SK-N-MC (cell line): Measurements from ENCODE around the gene LRRC4B.

Experiments
- DNase-seq: peaks from one replicate; pipeline ENCODE4 v3.0.0-alpha.2; 2011; ENCODE audit warnings: low read depth, low spot score
- H3K27ac ChIP-seq: fragments of 200-600 bp; sonication (generic); 2 replicates; pipeline ENCODE4 v1.5.1; 2016; ENCODE audit warnings: mixed run types
- H3K36me3 ChIP-seq: fragments of 200-600 bp; sonication (generic); 2 replicates; pipeline ENCODE4 v1.6.1; 2017; ENCODE audit warnings: antibody characterized with exemption, low read length, mixed read lengths; ENCODE audit not compliant: insufficient read depth
- H3K4me3 ChIP-seq: fragments of 200-600 bp; sonication (generic); 2 replicates; pipeline ENCODE4 v1.5.1; 2016
- H3K9ac ChIP-seq: fragments of 200-600 bp; sonication (generic); 2 replicates; pipeline ENCODE4 v1.8.0; 2017; ENCODE audit warnings: mixed run types, mixed read lengths; ENCODE audit not compliant: insufficient read length
- H3K9me3 ChIP-seq: fragments of 200-600 bp; sonication (generic); 2 replicates; pipeline ENCODE4 v1.6.1; 2017; ENCODE audit warnings: low read depth, mild to moderate bottlenecking, antibody characterized with exemption, low read length, moderate library complexity, mixed read lengths
- EZH2 ChIP-seq: fragments of 200-600 bp; sonication (generic); IDR thresholded peaks from one replicate; pipeline ENCODE4 v1.6.1; 2017; ENCODE audit warnings: antibody characterized with exemption
- FOXP2 ChIP-seq: optimal IDR thresholded peaks from 2 replicates; pipeline ENCODE3; 2011; ENCODE audit warnings: mild to moderate bottlenecking, moderate library complexity; ENCODE audit not compliant: insufficient read depth; ENCODE audit errors: extremely low read length, control extremely low read depth
- POLR2AphosphoS5 ChIP-seq: IDR thresholded peaks from 2 replicates; pipeline ENCODE4 v1.6.1; 2012; ENCODE audit warnings: mild to moderate bottlenecking, low read depth, low read length, borderline replicate concordance

LRRC4B gene

GRCh38 chr19:50516456-50516855 lies 51.8 kb downstream of the LRRC4B start:
- H3K9me3 ChIP-seq, result no peaks in the 10 kb centered on the region
- no peak overlapping the region for H3K27ac ChIP-seq
- H3K4me3 ChIP-seq, result no peak overlapping the region
- no peak overlapping the region for H3K9ac ChIP-seq
- TF ChIP-seq EZH2 (no peak), FOXP2 (no peak), POLR2AphosphoS5 (no peak)
- no peak for DNase-seq
- peaks cover 16% of the 10 kb centered on the region; the same call in 1 of the 2 replicates for H3K36me3 ChIP-seq

GRCh38 chr19:50515168-50515561 lies 53.1 kb downstream of the LRRC4B start:
- Histone ChIP-seq H3K9me3 (no peaks in the 10 kb centered on the region), H3K36me3 (peaks cover 16% of the 10 kb centered on the region; the same call in 1 of the 2 replicates), H3K9ac (no peak overlapping the region), H3K27ac (no peak overlapping the region), H3K4me3 (no peak overlapping the region)
- no peak for DNase-seq
- TF ChIP-seq EZH2 (no peak), FOXP2 (no peak)

- Histone ChIP-seq H3K36me3 (peaks cover 16% of the 10 kb centered on the region; the same call in 1 of the 2 replicates), H3K9me3 (no peaks in the 10 kb centered on the region), H3K27ac (no peak overlapping the region), H3K4me3 (no peak overlapping the region), H3K9ac (no peak overlapping the region)
- no peak for DNase-seq
- TF ChIP-seq EZH2, result no peak
- no peak for TF ChIP-seq FOXP2
- TF ChIP-seq POLR2AphosphoS5, result no peak
Observed at GRCh38 chr19:50514346-50515167, 53.7 kb downstream of the LRRC4B start.

- Histone ChIP-seq H3K4me3 (no peak within 1 kb of the TSS), H3K9me3 (no peaks in the 10 kb centered on the region), H3K36me3 (peaks cover 13% of the 10 kb centered on the region; the same call in 1 of the 2 replicates), H3K9ac (no peak within 1 kb of the TSS), H3K27ac (no peak within 1 kb of the TSS)
- TF ChIP-seq EZH2, result no peak
- no peak for TF ChIP-seq FOXP2
- TF ChIP-seq POLR2AphosphoS5, result no peak
- DNase-seq, result no peak
Observed at GRCh38 chr19:50513746-50514345, 54.4 kb downstream of the LRRC4B start, which contains the start of gene ASPDH. Gene ASPDH (minus strand): TSS chr19:50513913. CDS start chr19:50513823, 90 bp downstream.

GRCh38 chr19:50512999-50513745 lies 55.1 kb downstream of the LRRC4B start:
- H3K36me3 ChIP-seq, result peaks cover 6% of the 10 kb centered on the region; the same call in 1 of the 2 replicates
- H3K9ac ChIP-seq, result no peak overlapping the region
- no peak overlapping the region for H3K27ac ChIP-seq
- no peak overlapping the region for H3K4me3 ChIP-seq
- TF ChIP-seq EZH2 (no peak), POLR2AphosphoS5 (no peak), FOXP2 (no peak)
- no peaks in the 10 kb centered on the region for H3K9me3 ChIP-seq
- DNase-seq, result no peak

- no peak for DNase-seq
- peak overlapping the region; percentile 71 for H3K27ac ChIP-seq
- peak overlapping the region; percentile 76 for H3K9ac ChIP-seq
- no peaks in the 10 kb centered on the region for H3K9me3 ChIP-seq
- H3K36me3 ChIP-seq, result no peaks in the 10 kb centered on the region
- TF ChIP-seq EZH2 (no peak), POLR2AphosphoS5 (no peak), FOXP2 (no peak)
- peak overlapping the region; percentile 85; the same call in 1 of the 2 replicates for H3K4me3 ChIP-seq
Observed at GRCh38 chr19:50512112-50512998, 55.9 kb downstream of the LRRC4B start.

GRCh38 chr19:50511069-50511822 lies 57.0 kb downstream of the LRRC4B start, which contains the start of gene JOSD2:
Gene JOSD2 (minus strand): TSS chr19:50511191. CDS start chr19:50510431, 760 bp downstream.
- Histone ChIP-seq H3K27ac (peak within 1 kb of the TSS; percentile 71), H3K36me3 (no peaks in the 10 kb centered on the region), H3K9me3 (no peaks in the 10 kb centered on the region), H3K9ac (peak within 1 kb of the TSS; percentile 76), H3K4me3 (peak within 1 kb of the TSS; percentile 85)
- no peak for TF ChIP-seq EZH2
- TF ChIP-seq FOXP2, result peak; percentile 12
- TF ChIP-seq POLR2AphosphoS5, result peak; percentile 61; the same call in 1 of the 2 replicates
- DNase-seq, result peak; percentile 95

GRCh38 chr19:50510700-50511068 lies 57.6 kb downstream of the LRRC4B start:
- Histone ChIP-seq H3K36me3 (no peaks in the 10 kb centered on the region), H3K9me3 (no peaks in the 10 kb centered on the region), H3K4me3 (peak overlapping the region; percentile 85), H3K9ac (peak overlapping the region; percentile 51), H3K27ac (no peak overlapping the region; the same call in 1 of the 2 replicates)
- DNase-seq, result no peak
- TF ChIP-seq EZH2, result no peak
